RWPE2 (cell line): ENCODE results near the gene SLK.

Experiments
- ATAC-seq: fragments of 200-7000 bp; cut with Tn5 transposase; 3 replicates; pipeline ENCODE4 v1.9.1; 2021; ENCODE audit warnings: low read depth
- DNase-seq: peaks from one replicate; pipeline ENCODE4 v3.0.0-alpha.2; 2020; ENCODE audit warnings: low spot score
- H3K27ac ChIP-seq: fragments of 450-650 bp; 2 replicates; pipeline ENCODE4 v1.5.1; 2017; ENCODE audit warnings: mild to moderate bottlenecking; ENCODE audit not compliant: poor library complexity, severe bottlenecking
- H3K27me3 ChIP-seq: fragments of 250-450 bp; sonication (Bioruptor Pico); 2 replicates; pipeline ENCODE4 v1.5.1; 2021; ENCODE audit warnings: mild to moderate bottlenecking, moderate library complexity; ENCODE audit not compliant: insufficient read depth, poor library complexity, severe bottlenecking
- H3K36me3 ChIP-seq: fragments of 250-450 bp; sonication (Bioruptor Pico); 2 replicates; pipeline ENCODE4 v1.5.1; 2020; ENCODE audit warnings: low read depth, mild to moderate bottlenecking, moderate library complexity
- H3K4me1 ChIP-seq: fragments of 250-450 bp; sonication (Bioruptor Pico); 2 replicates; pipeline ENCODE4 v1.5.1; 2021; ENCODE audit warnings: mild to moderate bottlenecking, moderate library complexity; ENCODE audit not compliant: insufficient read depth, poor library complexity, severe bottlenecking
- H3K4me3 ChIP-seq: fragments of 250-450 bp; sonication (Bioruptor Pico); 2 replicates; pipeline ENCODE4 v1.5.1; 2021; ENCODE audit warnings: mild to moderate bottlenecking, moderate library complexity; ENCODE audit not compliant: severe bottlenecking
- H3K9me3 ChIP-seq: fragments of 250-450 bp; sonication (Bioruptor Pico); 2 replicates; pipeline ENCODE4 v1.5.1; 2021; ENCODE audit warnings: mild to moderate bottlenecking, moderate library complexity; ENCODE audit not compliant: severe bottlenecking
- CTCF ChIP-seq: fragments of 450-650 bp; IDR thresholded peaks from one replicate; pipeline ENCODE4 v1.5.1; 2017; ENCODE audit warnings: mild to moderate bottlenecking, moderate library complexity; ENCODE audit not compliant: poor library complexity, severe bottlenecking

The SLK gene

GRCh38 chr10:104018471-104018870, 51.5 kb downstream of the SLK start:
- H3K36me3 ChIP-seq = peaks cover 88% of the 10 kb centered on the region
- DNase-seq (no peak), ATAC-seq (no peak)
- H3K4me3 ChIP-seq = no peak overlapping the region
- no peaks in the 10 kb centered on the region for H3K9me3 ChIP-seq
- H3K27me3 ChIP-seq = no peaks in the 10 kb centered on the region
- no peaks in the 10 kb centered on the region for H3K4me1 ChIP-seq
- TF ChIP-seq CTCF = no peak
- H3K27ac ChIP-seq = no peak overlapping the region

DNA sequence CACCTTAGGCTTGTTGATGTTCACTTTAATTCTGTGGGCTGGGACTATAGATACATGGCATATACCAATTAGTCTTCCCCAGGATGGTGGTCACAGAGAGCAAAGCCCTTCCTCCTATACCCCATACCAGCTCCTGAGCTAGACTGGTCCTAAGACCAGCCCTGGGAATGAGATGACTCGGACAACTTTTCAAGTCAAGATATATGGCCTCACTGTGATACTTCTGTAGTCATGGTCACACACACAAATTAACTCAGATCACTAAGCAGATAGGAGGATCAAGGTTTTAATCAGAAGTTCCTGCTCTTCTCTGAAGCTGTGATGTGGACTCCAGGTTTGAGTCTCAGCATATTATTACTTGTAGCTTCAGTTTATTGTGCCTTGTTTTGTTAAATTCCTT, 53.1 kb downstream of the SLK start:
- no peak for TF ChIP-seq CTCF
- Histone ChIP-seq H3K27me3 (no peaks in the 10 kb centered on the region), H3K9me3 (no peaks in the 10 kb centered on the region), H3K4me3 (no peak overlapping the region), H3K27ac (no peak overlapping the region), H3K4me1 (no peaks in the 10 kb centered on the region), H3K36me3 (peaks cover 91% of the 10 kb centered on the region)
- DNase-seq (no peak), ATAC-seq (no peak)

DNA sequence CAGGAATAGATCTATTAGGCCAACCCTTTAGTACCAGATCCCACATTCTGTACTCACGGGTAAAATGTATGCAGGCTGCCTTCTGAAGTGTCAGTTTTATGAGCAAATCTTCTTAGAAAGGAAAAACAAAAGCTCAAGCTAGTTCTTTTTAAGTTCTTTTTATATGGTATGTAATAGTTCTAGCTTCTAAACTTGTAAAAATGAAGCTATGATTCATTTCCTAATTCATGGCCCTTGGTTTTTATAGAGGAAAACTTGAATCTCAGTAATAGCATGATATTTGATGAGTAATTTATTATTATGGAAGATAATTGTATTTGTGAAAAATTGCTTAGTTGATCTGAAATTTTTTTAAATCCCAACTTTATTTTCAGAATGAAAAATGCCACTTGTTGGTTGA, 54.3 kb downstream of the SLK start:
- no peaks in the 10 kb centered on the region for H3K9me3 ChIP-seq
- peaks cover 97% of the 10 kb centered on the region for H3K36me3 ChIP-seq
- no peaks in the 10 kb centered on the region for H3K4me1 ChIP-seq
- H3K27me3 ChIP-seq = no peaks in the 10 kb centered on the region
- ATAC-seq (no peak), DNase-seq (no peak)
- no peak overlapping the region for H3K27ac ChIP-seq
- no peak overlapping the region for H3K4me3 ChIP-seq
- TF ChIP-seq CTCF = no peak

- no peaks in the 10 kb centered on the region for H3K27me3 ChIP-seq
- TF ChIP-seq CTCF = no peak
- no peaks in the 10 kb centered on the region for H3K9me3 ChIP-seq
- H3K27ac ChIP-seq = no peak overlapping the region
- H3K36me3 ChIP-seq = peaks cover 98% of the 10 kb centered on the region
- no peak for DNase-seq
- no peaks in the 10 kb centered on the region for H3K4me1 ChIP-seq
- no peak for ATAC-seq
- no peak overlapping the region for H3K4me3 ChIP-seq
These were observed 55.1 kb downstream of the SLK start for GRCh38 chr10:104022026-104022425.

DNA sequence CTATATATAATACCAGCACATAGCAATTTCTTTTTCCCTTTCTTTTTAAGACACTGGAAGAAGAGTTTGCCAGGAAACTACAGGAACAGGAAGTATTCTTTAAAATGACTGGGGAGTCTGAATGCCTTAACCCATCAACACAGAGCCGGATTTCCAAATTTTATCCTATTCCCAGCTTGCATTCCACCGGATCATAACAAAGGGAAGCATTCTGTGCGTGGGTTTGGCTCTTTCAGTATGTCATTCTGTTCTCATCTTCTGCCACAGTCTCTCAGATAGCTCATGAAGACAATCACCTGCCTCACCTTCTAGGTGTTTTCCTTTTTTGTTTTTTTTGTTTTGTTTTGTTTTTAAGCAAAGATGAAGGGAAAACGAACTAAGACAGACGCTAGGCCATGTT, 58.6 kb downstream of the SLK start:
- DNase-seq = no peak
- no peak overlapping the region for H3K4me3 ChIP-seq
- no peak for TF ChIP-seq CTCF
- peaks cover 92% of the 10 kb centered on the region for H3K36me3 ChIP-seq
- H3K9me3 ChIP-seq = no peaks in the 10 kb centered on the region
- ATAC-seq = no peak
- H3K27me3 ChIP-seq = no peaks in the 10 kb centered on the region
- H3K4me1 ChIP-seq = no peaks in the 10 kb centered on the region
- H3K27ac ChIP-seq = no peak overlapping the region
